Esophagus squamous epithelium (tissue), 4 donors: ENCODE measurements around the gene STAT1.

Experiments used
- POLR2A ChIP-seq, 4 donors: fragments of 450-650 bp; IDR thresholded peaks; one replicate each; pipeline ENCODE4 v1.6.1; 2017; ENCODE audit warnings: antibody characterized with exemption in 4 of 4, mild to moderate bottlenecking in 4 of 4, moderate library complexity in 3 of 4
- TF ChIP-seq, protein P1 (sequence below), 6 experiments: fragments of 450-650 bp in 4 of 6; fragments of 200-600 bp in 2 of 6; sonication (generic) in 2 of 6; IDR thresholded peaks; one replicate each; pipeline ENCODE4 v1.5.1; 2016 to 2019; ENCODE audit warnings: antibody characterized with exemption in 6 of 6, mild to moderate bottlenecking in 4 of 6, moderate library complexity in 4 of 6

DNA sequence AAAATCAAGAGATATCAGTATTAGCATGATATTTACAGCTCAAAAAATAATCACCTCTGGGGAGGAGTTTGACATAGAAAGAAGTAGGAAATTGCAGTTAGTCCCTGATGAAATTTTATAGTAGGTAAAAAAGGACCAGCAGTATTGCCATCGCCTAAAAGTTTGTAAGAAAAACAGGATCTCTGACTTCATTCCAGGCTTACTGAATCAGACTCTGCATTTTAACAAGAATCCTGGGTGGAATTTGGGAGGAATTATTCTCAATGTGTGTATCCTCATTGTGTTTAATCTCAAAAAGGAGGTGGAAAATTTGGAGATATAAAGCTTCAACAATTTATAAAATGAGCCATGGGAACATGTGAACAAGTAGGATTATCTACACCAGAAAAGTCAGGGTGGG, 31.2 kb upstream of the STAT1 start:
- TF ChIP-seq, protein P1, sequence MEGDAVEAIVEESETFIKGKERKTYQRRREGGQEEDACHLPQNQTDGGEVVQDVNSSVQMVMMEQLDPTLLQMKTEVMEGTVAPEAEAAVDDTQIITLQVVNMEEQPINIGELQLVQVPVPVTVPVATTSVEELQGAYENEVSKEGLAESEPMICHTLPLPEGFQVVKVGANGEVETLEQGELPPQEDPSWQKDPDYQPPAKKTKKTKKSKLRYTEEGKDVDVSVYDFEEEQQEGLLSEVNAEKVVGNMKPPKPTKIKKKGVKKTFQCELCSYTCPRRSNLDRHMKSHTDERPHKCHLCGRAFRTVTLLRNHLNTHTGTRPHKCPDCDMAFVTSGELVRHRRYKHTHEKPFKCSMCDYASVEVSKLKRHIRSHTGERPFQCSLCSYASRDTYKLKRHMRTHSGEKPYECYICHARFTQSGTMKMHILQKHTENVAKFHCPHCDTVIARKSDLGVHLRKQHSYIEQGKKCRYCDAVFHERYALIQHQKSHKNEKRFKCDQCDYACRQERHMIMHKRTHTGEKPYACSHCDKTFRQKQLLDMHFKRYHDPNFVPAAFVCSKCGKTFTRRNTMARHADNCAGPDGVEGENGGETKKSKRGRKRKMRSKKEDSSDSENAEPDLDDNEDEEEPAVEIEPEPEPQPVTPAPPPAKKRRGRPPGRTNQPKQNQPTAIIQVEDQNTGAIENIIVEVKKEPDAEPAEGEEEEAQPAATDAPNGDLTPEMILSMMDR (IDR thresholded peaks at IDR 0.05), result no peak
- no peak for TF ChIP-seq POLR2A (IDR thresholded peaks at IDR 0.05)
